CD4-positive, alpha-beta T cell treated with Interleukin-4 for 1 hour (primary cell): Measurements from ENCODE around the gene ZNF277.

Source experiments
- DNase-seq, 2 donors: peaks; one replicate each; pipeline ENCODE4 v3.0.0-alpha.2; 2020 to 2022

Gene ZNF277

DNA sequence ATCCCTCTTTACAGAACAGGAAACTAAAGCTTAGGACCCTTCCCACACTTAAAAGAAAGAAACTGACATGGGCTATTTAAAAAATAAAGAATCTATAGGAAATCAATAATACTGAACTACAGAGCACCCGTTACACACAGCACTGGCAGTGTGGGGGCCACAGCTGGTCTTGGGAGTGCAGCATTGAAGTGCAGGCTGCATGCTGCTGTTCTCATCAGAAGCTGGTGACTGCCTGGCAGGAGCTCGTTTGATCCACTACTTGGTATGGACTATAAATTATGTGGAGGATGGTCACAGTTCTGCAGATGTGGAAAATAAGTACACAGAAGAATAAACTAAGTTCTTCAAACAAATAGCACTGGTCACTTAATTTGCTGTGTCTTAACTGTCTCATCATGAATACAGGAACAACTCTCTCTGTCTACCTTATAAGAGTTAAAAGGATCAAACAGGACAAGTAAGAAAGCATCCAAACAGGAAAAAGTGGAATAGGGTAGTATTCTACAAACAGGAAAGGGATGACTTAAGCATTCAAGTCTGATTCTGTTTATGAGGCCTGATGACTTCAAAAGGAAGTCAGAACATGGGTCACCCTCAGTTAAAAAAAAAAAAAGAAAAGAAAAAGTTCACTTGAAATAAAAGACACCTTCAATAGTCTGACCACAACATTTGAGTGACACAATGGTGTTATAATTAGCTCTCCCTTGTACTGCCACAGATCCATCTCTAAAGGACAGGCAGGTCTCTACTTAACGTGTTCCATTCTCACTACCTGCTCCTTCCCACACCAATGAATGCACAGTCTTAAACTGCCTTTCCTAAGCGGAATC is 21.3 kb upstream of the ZNF277 start:
- no peak for DNase-seq

DNA sequence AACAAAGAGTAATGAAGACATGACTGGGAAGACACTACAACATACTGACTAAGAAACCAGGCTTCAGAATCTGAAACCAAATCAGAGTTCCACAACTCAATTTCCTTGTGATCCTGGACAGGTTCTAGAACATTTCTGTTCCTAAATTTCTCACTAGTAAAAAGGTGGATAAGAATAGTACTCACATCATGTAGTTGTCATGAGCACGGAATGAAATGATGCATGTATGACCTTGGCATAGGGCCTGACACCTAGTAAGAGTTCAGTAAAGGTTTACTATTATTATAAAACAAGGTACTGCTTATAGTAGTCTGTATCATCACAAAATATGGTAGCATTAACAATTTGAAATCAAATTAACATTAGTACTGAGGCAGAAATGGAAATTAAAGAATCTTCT is 20.2 kb upstream of the ZNF277 start:
- DNase-seq = no peak

GRCh38 chr7:112188257-112188656 is 18.2 kb upstream of the ZNF277 start:
- DNase-seq = no peak

- DNase-seq = no peak
These were observed 16.8 kb upstream of the ZNF277 start for GRCh38 chr7:112189691-112190090.

- DNase-seq = no peak
These were observed 16.4 kb upstream of the ZNF277 start for GRCh38 chr7:112190120-112190519.

DNA sequence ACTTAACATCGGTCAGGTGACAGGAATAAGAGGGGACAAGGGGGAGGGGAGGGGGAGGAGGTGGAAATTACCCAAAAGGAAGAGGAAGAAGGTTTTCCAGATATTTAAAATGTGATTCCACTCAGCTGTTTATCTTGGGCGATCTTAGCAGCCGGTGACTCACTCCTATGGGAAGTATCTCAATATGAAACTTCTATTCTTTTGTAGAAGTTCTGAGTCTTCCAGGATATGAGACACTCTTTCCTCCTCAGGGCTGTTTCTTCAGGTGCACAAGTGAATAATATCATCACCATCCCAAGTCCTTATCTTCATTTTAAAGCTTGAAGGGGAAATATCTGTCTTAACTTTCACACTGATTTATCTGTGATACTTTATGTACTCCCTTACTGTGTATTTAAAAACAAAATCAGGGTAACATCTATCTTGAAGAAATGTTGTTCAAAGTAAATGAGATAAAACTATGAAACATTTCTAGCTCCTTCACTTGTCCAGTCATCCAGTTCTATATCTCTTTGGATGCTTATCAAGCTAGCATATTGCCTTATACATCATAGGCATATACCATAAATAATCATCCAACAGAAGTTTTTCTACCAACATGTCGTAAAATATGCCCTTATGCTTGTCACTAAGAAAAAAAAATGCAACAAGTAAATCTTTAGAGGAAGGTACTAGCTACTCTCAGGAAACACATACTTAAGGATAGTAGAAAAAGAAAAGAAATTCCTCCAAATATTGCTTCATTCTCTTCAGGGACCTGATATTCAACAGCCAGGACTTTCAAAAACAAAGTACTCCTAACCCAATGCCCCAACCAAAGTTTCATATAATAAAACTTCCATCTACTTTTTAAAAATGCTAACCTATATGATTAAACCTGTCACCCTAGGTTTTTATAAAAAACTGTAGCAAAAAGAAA is 14.0 kb upstream of the ZNF277 start:
- no peak for DNase-seq

DNA sequence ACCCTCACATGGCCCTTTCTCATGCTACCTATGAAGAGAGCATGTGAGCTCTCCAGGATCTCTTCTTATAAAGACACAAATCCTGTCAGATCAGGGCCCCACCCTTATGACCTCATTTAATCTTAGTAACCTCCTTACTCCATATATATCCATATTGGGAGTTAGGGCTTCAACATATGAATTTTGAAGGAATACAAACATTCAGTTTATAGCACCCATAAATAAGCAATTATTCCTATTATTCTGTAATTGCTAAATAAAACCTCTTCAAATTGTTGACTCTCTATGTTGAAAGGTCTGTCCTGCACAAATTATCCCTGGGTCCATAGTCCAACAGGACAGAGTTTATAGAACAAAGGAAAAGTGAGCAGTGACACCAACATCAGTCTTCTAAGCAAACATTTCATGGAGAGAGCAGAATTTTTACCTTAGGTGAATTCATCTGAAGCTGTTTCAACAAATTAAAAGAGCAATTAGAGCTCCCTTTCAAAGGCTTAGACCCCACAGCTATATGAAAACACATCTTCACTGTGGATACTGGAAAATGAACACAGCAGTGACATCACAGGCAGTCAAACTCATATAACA is 12.5 kb upstream of the ZNF277 start:
- DNase-seq = no peak

GRCh38 chr7:112195717-112196116 is 10.8 kb upstream of the ZNF277 start:
- no peak for DNase-seq

DNA sequence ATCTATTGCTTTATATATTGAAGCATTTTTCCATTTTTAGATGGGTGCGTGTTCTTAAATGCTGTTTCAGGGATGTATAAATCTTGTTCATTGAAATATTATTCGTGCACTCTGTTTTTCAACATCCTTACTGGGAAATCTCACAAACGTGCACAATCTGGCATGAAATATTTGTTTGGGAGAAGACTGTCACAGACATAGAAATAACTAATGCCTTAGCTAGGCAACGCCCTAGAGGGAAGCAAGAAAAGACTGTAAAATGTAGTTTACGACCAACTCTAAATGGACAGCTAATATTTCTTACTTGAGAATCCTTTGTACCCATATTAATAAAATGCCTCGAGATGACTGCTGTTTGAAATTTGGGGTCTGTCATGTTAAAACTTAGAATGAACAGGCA is 9.2 kb upstream of the ZNF277 start:
- DNase-seq = no peak

DNA sequence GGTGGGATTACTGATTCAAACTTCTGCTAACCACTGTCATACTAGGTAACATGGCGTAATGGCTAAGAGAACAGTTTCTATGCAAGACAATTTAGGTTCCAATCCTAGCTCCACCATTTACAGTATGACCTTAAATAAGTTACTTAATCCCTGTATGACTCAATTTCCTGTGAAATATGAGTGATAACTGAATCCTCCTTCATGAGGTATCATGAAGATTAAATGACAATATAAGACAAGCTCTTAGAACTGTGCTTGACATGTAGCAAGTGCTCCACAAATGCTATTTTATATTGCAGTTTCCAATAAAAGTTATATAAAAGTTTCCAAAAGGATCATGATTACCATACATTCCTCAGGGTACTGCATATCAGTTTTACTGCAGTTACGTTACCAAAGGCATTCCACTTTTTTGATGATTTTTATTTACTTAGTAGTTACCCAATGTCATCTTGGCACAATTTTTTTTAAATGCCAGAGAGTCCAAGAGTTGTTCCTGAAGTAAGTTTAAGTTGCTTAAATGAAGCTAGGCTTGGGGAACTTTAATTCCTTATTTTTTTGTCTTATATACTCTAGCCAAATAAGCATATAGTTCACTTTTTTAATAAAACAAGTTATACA is 7.3 kb upstream of the ZNF277 start:
- DNase-seq = no peak

- DNase-seq = no peak
These were observed 6.8 kb upstream of the ZNF277 start for GRCh38 chr7:112199672-112200071.

- DNase-seq = no peak
These were observed 5.1 kb upstream of the ZNF277 start for GRCh38 chr7:112201411-112201810.

- no peak for DNase-seq
These were observed 4.7 kb upstream of the ZNF277 start for GRCh38 chr7:112201839-112202238.

DNA sequence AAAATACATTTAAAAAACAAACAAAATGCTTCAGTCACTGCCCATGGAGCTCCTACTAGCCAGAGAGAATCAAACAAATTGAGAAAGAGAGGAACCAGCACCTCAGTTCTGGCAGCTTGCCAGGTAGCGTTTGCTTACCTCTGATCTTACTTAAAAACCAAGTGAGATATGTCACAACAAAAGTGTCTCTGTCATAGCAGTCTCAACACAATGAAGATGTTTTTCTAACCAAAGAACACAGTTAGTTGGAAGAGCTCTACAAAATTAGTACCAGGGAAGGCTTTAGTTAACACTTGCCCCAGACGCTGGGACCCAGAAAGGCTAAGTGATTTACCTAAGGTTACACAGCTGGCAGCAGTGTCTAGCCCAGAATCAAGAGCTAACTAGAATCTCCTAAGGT is 3.7 kb upstream of the ZNF277 start:
- DNase-seq = peak in 1 of 2 donors; percentile 9

DNA sequence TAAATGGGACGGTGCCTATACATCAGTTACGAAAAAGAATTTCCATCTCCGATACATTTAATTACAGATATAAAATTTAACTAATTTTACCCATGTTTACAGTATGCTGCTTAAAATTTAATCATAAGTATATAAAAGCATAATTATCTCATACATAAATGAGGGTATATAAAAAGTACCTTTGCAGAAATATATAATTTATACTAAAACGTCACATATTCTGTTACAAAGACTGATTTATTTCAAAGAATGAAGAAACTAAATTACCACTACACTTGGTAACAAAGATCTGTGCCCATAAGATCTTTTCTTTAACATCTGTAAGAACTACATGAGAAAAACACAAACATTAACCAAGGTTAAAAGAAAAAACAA is 3.1 kb upstream of the ZNF277 start:
- DNase-seq = no peak

GRCh38 chr7:112204499-112205342 is 1.8 kb upstream of the ZNF277 start:
- DNase-seq = peak in 1 of 2 donors; percentile 25

DNA sequence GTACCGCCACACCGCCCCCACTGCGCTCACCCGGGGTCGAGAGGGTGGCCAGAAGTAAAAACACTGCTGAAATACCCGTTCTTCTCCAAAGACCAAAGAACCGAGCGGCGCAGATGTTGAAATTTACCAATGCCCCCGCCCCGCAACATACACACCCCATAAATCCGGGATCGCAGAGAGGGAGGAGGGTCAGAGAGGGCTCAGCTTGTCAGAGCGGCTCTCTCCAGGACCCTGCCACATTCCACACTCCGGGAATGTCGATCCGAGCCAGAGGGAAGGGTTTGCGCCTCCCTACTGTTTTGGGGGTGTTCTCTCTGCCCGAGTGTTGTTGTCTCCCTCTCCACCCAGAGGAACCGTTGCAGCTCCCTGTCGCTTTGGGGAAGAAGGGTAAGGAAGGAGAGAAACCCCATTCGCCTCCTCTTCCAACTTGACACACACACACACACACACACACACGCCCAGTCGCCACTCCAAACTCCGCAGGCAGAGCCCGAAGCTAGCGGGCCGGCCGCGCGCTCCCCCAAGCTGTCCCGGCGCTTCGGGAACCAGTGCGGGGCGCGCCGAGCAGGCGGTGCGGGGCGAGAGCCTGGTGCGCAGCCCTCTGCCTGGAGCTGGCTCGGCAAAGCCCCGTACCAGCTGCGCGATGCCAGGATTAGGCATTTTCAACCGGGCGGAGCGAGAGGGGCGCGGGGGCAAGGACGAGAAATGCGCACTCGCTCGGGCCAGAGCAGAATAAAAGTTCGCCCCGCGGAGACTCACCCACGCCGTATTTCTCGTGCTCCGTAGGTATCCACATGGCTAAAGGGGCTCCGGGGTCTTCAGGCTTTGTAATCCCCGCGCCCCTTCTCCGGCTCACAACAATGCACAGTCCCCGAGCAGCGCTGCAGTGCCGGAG is 905 bp upstream of the ZNF277 start:
- peak in 1 of 2 donors; percentile 44 for DNase-seq

DNA sequence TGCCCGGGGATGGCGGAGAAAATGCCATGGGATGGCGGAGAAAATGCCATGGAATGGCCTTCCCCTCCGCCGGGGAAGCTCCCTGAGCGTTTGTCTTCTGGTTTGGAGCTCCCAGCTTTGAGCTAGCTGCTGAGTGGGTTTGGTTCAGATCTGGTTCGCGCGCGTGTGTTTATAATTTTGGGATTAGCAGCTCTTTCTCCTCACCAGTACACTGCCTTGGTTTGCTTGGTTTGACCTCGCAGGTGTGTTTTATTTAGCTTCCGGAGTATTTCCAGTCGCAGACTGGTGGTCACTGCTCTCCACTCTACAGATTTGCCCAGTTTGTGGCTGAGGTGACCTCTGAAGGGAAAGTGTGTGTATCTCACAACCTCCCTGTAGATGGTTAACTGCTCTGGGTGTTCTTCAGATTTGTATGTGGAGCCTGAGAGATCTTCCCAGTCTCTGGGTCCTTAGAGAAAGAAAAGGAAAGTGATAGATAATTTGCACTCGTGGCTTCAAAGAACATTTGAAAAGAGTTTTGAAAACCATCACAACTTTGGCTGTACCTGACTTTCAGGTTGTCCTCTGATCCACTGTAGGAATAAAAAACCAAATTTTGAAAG is 597 bp downstream of the ZNF277 start:
- peak in 1 of 2 donors; percentile 8 for DNase-seq

DNA sequence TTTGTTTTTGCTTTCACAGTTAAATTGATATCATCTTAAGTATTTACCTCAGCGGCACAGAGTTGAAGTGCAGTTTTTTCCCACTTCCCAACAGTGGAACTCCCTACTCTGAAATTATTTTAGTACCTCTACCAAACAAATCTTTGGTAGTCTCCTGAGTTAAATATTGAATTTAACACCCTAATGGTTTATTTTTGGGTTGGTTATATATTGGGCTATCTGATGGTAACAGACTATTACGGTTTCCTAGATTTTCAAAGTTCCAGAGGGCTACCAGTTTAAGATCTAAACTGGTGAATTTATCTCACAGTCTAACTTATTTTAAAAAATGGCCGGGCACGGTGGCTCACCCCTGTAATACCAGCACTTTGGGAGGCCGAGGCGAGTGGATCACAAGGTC is 1.3 kb downstream of the ZNF277 start:
- DNase-seq = no peak

GRCh38 chr7:112211348-112211907 is 4.9 kb downstream of the ZNF277 start:
- no peak for DNase-seq
